PC-9 (cell line): Measurements from ENCODE around the gene SPATA6. TPM values are rescaled to one million over a fixed set of nuclear protein-coding genes. Genes with fewer than 3 reads are reported as not detected.

Experiments
- BruUV-seq: library from RNA; stranded (reverse); fragments of 400-500 nt; replicated peaks from 2 replicates; lab custom pipeline; 2021; lab: Mats Ljungman, UMichigan
- CTCF ChIA-PET: fragments of 300-600 bp; sonication (Branson Sonifier 250); formaldehyde crosslinking; loops from one replicate; lab custom pipeline; 2022; ENCODE audit warnings: antibody characterized with exemption; lab: Charles Lee
- POLR2A ChIA-PET: fragments of 300-600 bp; sonication (Branson Sonifier 250); formaldehyde crosslinking; loops from one replicate; lab custom pipeline; 2022; ENCODE audit warnings: antibody characterized with exemption; ENCODE audit not compliant: unreplicated experiment; lab: Charles Lee
- DNase-seq, 2 experiments: peaks; one replicate each; pipeline versions ENCODE4 v3.0.0 to v3.0.0-alpha.2; 2015 to 2022; ENCODE audit warnings: mixed read lengths in 1 of 2
- H2AFZ ChIP-seq: fragments of 200-600 bp; sonication (generic); 2 replicates; pipeline ENCODE4 v1.8.1; 2017; ENCODE audit warnings: antibody characterized with exemption
- H3F3A ChIP-seq: fragments of 200-600 bp; sonication (generic); 2 replicates; pipeline ENCODE4 v1.8.1; 2017; ENCODE audit warnings: antibody characterized with exemption, mild to moderate bottlenecking, low read depth; ENCODE audit not compliant: insufficient read depth
- H3K27ac ChIP-seq: fragments of 200-600 bp; sonication (generic); 2 replicates; pipeline ENCODE4 v1.6.1; 2016; ENCODE audit warnings: mixed run types
- H3K27me3 ChIP-seq: fragments of 200-600 bp; sonication (generic); 2 replicates; pipeline ENCODE4 v1.6.1; 2016; ENCODE audit warnings: low read depth, mixed run types; ENCODE audit not compliant: insufficient read depth
- H3K36me3 ChIP-seq: fragments of 200-600 bp; sonication (generic); 2 replicates; pipeline ENCODE4 v1.6.1; 2016; ENCODE audit warnings: low read depth, mixed run types
- H3K4me1 ChIP-seq: fragments of 200-600 bp; sonication (generic); replicated peaks from 2 replicates; pipeline ENCODE4 v1.6.1; 2016; ENCODE audit warnings: mixed run types; ENCODE audit not compliant: insufficient read depth
- H3K4me2 ChIP-seq: fragments of 200-600 bp; sonication (generic); 2 replicates; pipeline ENCODE4 v1.6.1; 2017; ENCODE audit warnings: mixed run types
- H3K4me3 ChIP-seq: fragments of 200-600 bp; sonication (generic); 2 replicates; pipeline ENCODE4 v1.6.1; 2016; ENCODE audit warnings: mixed run types
- H3K79me2 ChIP-seq: fragments of 200-600 bp; sonication (generic); 2 replicates; pipeline ENCODE4 v1.6.1; 2017; ENCODE audit warnings: low read depth, mixed run types
- H3K9me2 ChIP-seq: fragments of 200-600 bp; sonication (generic); 2 replicates; pipeline ENCODE4 v1.8.1; 2017; ENCODE audit warnings: mild to moderate bottlenecking; ENCODE audit not compliant: insufficient read depth
- H3K9me3 ChIP-seq: fragments of 200-600 bp; sonication (generic); 2 replicates; pipeline ENCODE4 v1.8.1; 2016; ENCODE audit warnings: low read depth; ENCODE audit not compliant: insufficient read depth
- H4K20me1 ChIP-seq: fragments of 200-600 bp; sonication (generic); 2 replicates; pipeline ENCODE4 v1.8.1; 2017; ENCODE audit not compliant: insufficient read depth
- CTCF ChIP-seq: fragments of 200-600 bp; sonication (generic); conservative IDR thresholded peaks from 2 replicates; pipeline ENCODE4 v1.6.1; 2017; ENCODE audit warnings: mixed run types, antibody characterized with exemption, mild to moderate bottlenecking, moderate library complexity
- EZH2 ChIP-seq: fragments of 200-600 bp; sonication (generic); IDR thresholded peaks from 2 replicates; pipeline ENCODE4 v1.8.0; 2017; ENCODE audit warnings: antibody characterized with exemption, low read depth
- intact Hi-C: fragments of 100-400 bp; cut with micrococcal nuclease; formaldehyde crosslinking; loops from one replicate; pipeline ENCODE4 v1.10.0; 2022; ENCODE audit not compliant: unreplicated experiment
- total RNA-seq: library from RNA; stranded (reverse); gene quantifications from 2 replicates; pipeline ENCODE4 v1.2.3, GENCODE V29; 2021

The SPATA6 gene
- total RNA-seq, 1 experiment from 2014 or later, result not detected

GRCh38 chr1:48246727-48247126, 225.3 kb downstream of the SPATA6 start:
- Histone ChIP-seq H2AFZ (no peak overlapping the region), H3K4me1 (no peaks in the 10 kb centered on the region), H3K79me2 (no peaks in the 10 kb centered on the region), H3K9me3 (no peaks in the 10 kb centered on the region), H3K36me3 (no peaks in the 10 kb centered on the region), H4K20me1 (no peaks in the 10 kb centered on the region), H3K27me3 (peaks cover 4% of the 10 kb centered on the region; the same call in 1 of the 2 replicates), H3F3A (no peaks in the 10 kb centered on the region), H3K4me2 (no peak overlapping the region), H3K4me3 (no peak overlapping the region), H3K27ac (no peak overlapping the region), H3K9me2 (no peaks in the 10 kb centered on the region)
- ChIA-PET POLR2A (no interaction called here), CTCF (no interaction called here)
- BruUV-seq, result no TSS peak
- intact Hi-C loops, result no loop called here
- TF ChIP-seq EZH2 (no peak), CTCF (no peak)
- DNase-seq, result no peak

Other genes with a start within 250 kb of the SPATA6 start
- not detected in 2 replicates for gene SLC5A9, start 249.5 kb downstream of the SPATA6 start, total RNA-seq